ENCODE measurements around the gene C16orf54. TPM values are rescaled to one million over a fixed set of nuclear protein-coding genes. Genes with fewer than 3 reads are reported as not detected.
A peak's percentile ranks its signal among the peaks of the same experiment; 100 is the strongest.
"Not testable (repeated sequence)": the region's sequence is repeated elsewhere in the genome, so short reads cannot be mapped to it uniquely, and the experiment has no call there.

Gene C16orf54
- total and polyA plus RNA-seq, 9 of the 15 experiments (the other 6 are each of a cell fraction or from before 2014, with no cell fraction given): 0.09 TPM; not detected in 8

GRCh38 chr16:29789775-29790182, 44.0 kb upstream of the C16orf54 start (continued):
- TF ChIP-seq RBFOX2 (IDR thresholded peaks at IDR 0.05; ENCODE audit: low read depth, low read length) (no peak), TBP (optimal IDR thresholded peaks at IDR 0.05; ENCODE audit: low read depth, low read length) (no peak), ZKSCAN1 (IDR thresholded peaks at IDR 0.05; ENCODE audit: low read depth, low read length) (no peak), ILK (tag; IDR thresholded peaks at IDR 0.05; ENCODE audit: borderline replicate concordance, low read depth) (no peak), BRCA1 (IDR thresholded peaks at IDR 0.05) (no peak), BRCA1 (CRISPR knock-in tag; IDR thresholded peaks at IDR 0.05) (0 out of 2 replicates have a peak, but pooled peaks have one; percentile 72), ZNF3 (CRISPR knock-in tag; IDR thresholded peaks at IDR 0.05) (no peak), ARID2 (IDR thresholded peaks at IDR 0.05) (no peak)

- DNase-seq (ENCODE audit: extremely low read depth in 1 of 4, low spot score in 3 of 4); CTCF ChIA-PET (ENCODE audit: low intra/inter-chr PET ratio); H3K27ac ChIP-seq (ENCODE audit: extremely low read depth, low read depth, low read length); H3K9me3 ChIP-seq (replicated peaks; ENCODE audit: control insufficient read depth, insufficient read depth, low read depth, low read length); ATAC-seq; in situ Hi-C loops (cut with MboI); H3K27me3 ChIP-seq (ENCODE audit: control insufficient read depth in 2 of 2, insufficient read depth in 2 of 2, low read length in 2 of 2); H3K9me1 ChIP-seq (ENCODE audit: control insufficient read depth, insufficient read depth, low read length); H4K20me1 ChIP-seq (replicated peaks; ENCODE audit: control insufficient read depth, insufficient read depth, low read length); H3K4me2 ChIP-seq (ENCODE audit: insufficient read depth, low read length); BruUV-seq (replicated peaks); H3K36me3 ChIP-seq (ENCODE audit: control insufficient read depth, insufficient read depth, low read length); FAIRE-seq; H2AFZ ChIP-seq (ENCODE audit: low read depth, low read length); H3K9ac ChIP-seq (ENCODE audit: insufficient read depth in 1 of 2, low read depth in 2 of 2, low read length in 2 of 2); H3K4me3 ChIP-seq: not testable (repeated sequence)
- WGBS (ENCODE audit: insufficient coverage, low coverage, missing lambda C conversion rate): 26% methylated on average over 4 of the region's 4 CpGs
- peaks cover 24% of the 10 kb centered on the region for H3K79me2 ChIP-seq (ENCODE audit: control insufficient read depth, insufficient read depth, low read length)
- H3K4me1 ChIP-seq (replicated peaks in 1 of 2; ENCODE audit: control insufficient read depth in 2 of 2, insufficient read depth in 2 of 2, low read length in 2 of 2): peaks cover 12 to 14% of the 10 kb centered on the region in 2 experiments
- intact Hi-C loops (cut with micrococcal nuclease): loop anchor here (10.0 kb wide), 1 partner anchor 82 kb away; no protein-coding TSS in a partner anchor
- POLR2A ChIA-PET: interaction anchor here (0.7 to 1.8 kb wide), 2 partner anchors 17 to 35 kb away, joined by 4 to 6 read pairs; no protein-coding TSS in a partner anchor
These were observed 41.4 kb upstream of the C16orf54 start for GRCh38 chr16:29787155-29787554.
